K562 (cell line): ENCODE data around the gene CCDC178. TPM values are rescaled to one million over a fixed set of nuclear protein-coding genes. Genes with fewer than 3 reads are reported as not detected.

ENCODE experiments used
- ATAC-seq: fragments of 200-7000 bp; cut with Tn5 transposase; 3 replicates; pipeline ENCODE4 v1.9.1; 2020; ENCODE audit warnings: moderate library complexity
- BruUV-seq: library from RNA; stranded (reverse); fragments of 400-500 nt; replicated peaks from 2 replicates; lab custom pipeline; 2021; lab: Mats Ljungman, UMichigan
- CTCF ChIA-PET: fragments of 300-600 bp; formaldehyde crosslinking; extraction: SDS; loops from one replicate; lab custom pipeline; 2021; ENCODE audit warnings: low intra/inter-chr PET ratio; lab: Yijun Ruan, JAX
- POLR2A ChIA-PET: fragments of 300-600, 350-650 bp; sonication (Branson Sonifier 250); formaldehyde crosslinking; extraction: SDS; loops from one replicate; lab custom pipeline; 2021; ENCODE audit warnings: antibody characterized with exemption, inconsistent platforms; lab: Yijun Ruan, JAX
- DNase-seq, 4 experiments: peaks; one replicate each; pipeline versions ENCODE4 v3.0.0 to v3.0.0-alpha.2; 2011 to 2018; ENCODE audit warnings: low spot score in 3 of 4, mixed read lengths in 3 of 4; ENCODE audit errors: extremely low read depth in 1 of 4
- FAIRE-seq: peaks from 2 replicates; lab custom pipeline; 2011; peaks lifted over from hg19 to GRCh38; lab: Jason Lieb, UNC
- H2AFZ ChIP-seq: 2 replicates; pipeline ENCODE4 v1.6.0; 2011; ENCODE audit warnings: low read depth, low read length, control low read depth, inconsistent platforms
- H3K27ac ChIP-seq: fragments of 200-600 bp; 3 replicates; pipeline ENCODE4 v1.8.0; 2011; ENCODE audit warnings: low read depth, mild to moderate bottlenecking, control low read depth, inconsistent platforms, low read length, moderate library complexity, mixed read lengths; ENCODE audit errors: extremely low read depth
- H3K27me3 ChIP-seq, 2 experiments: fragments of 300-600 bp in 1 of 2; 2 replicates in 1 of 2; 3 replicates in 1 of 2; pipeline versions ENCODE4 v1.6.0 to v1.8.0; 2011; ENCODE audit warnings: inconsistent platforms in 2 of 2, low read length in 2 of 2, mild to moderate bottlenecking in 1 of 2, mixed read lengths in 1 of 2, moderate library complexity in 1 of 2; ENCODE audit not compliant: control insufficient read depth in 2 of 2, insufficient read depth in 2 of 2
- H3K36me3 ChIP-seq: fragments of 300-600 bp; 3 replicates; pipeline ENCODE4 v1.8.0; 2011; ENCODE audit warnings: mild to moderate bottlenecking, low read length, inconsistent platforms; ENCODE audit not compliant: control insufficient read depth, insufficient read depth
- H3K4me1 ChIP-seq, 2 experiments: fragments of 200-600 bp in 1 of 2; replicated peaks in 1 of 2; 2 replicates in 1 of 2; 3 replicates in 1 of 2; pipeline versions ENCODE4 v1.5.1 to v1.8.0; 2011; ENCODE audit warnings: inconsistent platforms in 2 of 2, low read length in 2 of 2, mild to moderate bottlenecking in 1 of 2, mixed read lengths in 1 of 2, moderate library complexity in 1 of 2; ENCODE audit not compliant: control insufficient read depth in 2 of 2, insufficient read depth in 2 of 2
- H3K4me2 ChIP-seq: 2 replicates; pipeline ENCODE4 v1.6.1; 2011; ENCODE audit warnings: low read length, control low read depth, inconsistent platforms, mixed read lengths; ENCODE audit not compliant: insufficient read depth
- H3K4me3 ChIP-seq: fragments of 200-600 bp; sonication (generic), shearing (Covaris generic); 2 replicates; pipeline ENCODE4 v1.5.1; 2016; ENCODE audit warnings: control low read depth, inconsistent platforms
- H3K79me2 ChIP-seq: fragments of 200-600 bp; 3 replicates; pipeline ENCODE4 v1.8.0; 2011; ENCODE audit warnings: low read length, inconsistent platforms; ENCODE audit not compliant: control insufficient read depth, insufficient read depth
- H3K9ac ChIP-seq, 2 experiments: 2 replicates each; pipeline versions ENCODE4 v1.6.0 to v1.6.1; 2011; ENCODE audit warnings: low read depth in 2 of 2, low read length in 2 of 2, control low read depth in 1 of 2, inconsistent platforms in 1 of 2, mild to moderate bottlenecking in 1 of 2, mixed read lengths in 1 of 2; ENCODE audit not compliant: insufficient read depth in 1 of 2
- H3K9me1 ChIP-seq: one replicate; pipeline ENCODE4 v1.6.0; 2011; ENCODE audit warnings: inconsistent platforms, mild to moderate bottlenecking, low read length, moderate library complexity; ENCODE audit not compliant: control insufficient read depth, insufficient read depth
- H3K9me3 ChIP-seq: replicated peaks from 2 replicates; pipeline ENCODE4 v1.5.1; 2011; ENCODE audit warnings: low read depth, low read length, inconsistent platforms; ENCODE audit not compliant: control insufficient read depth, insufficient read depth
- H4K20me1 ChIP-seq: replicated peaks from 2 replicates; pipeline ENCODE4 v1.6.1; 2011; ENCODE audit warnings: low read length, inconsistent platforms, mixed read lengths; ENCODE audit not compliant: control insufficient read depth, insufficient read depth
- C11orf30 ChIP-seq: fragments of 450-650 bp; IDR thresholded peaks from 2 replicates; pipeline ENCODE4 v1.6.1; 2016; ENCODE audit warnings: low read depth, mild to moderate bottlenecking
- HOMEZ ChIP-seq: fragments of 250-450 bp; sonication (Bioruptor Pico); IDR thresholded peaks from 2 replicates; pipeline ENCODE4 v1.4.0; 2020; ENCODE audit warnings: mild to moderate bottlenecking, moderate library complexity
- MAFG ChIP-seq: fragments of 450-650 bp; conservative IDR thresholded peaks from 2 replicates; pipeline ENCODE4 v1.6.1; 2016; ENCODE audit warnings: missing genetic modification characterization, missing compliant biosample characterization
- NFE2 ChIP-seq: IDR thresholded peaks from 2 replicates; pipeline ENCODE4 v1.6.1; 2014; ENCODE audit warnings: antibody characterized with exemption, low read depth
- SNRNP70 ChIP-seq: fragments of 200-400 bp; formaldehyde crosslinking; optimal IDR thresholded peaks from 2 replicates; pipeline ENCODE3; 2017; ENCODE audit warnings: low read depth, low read length
- ZNF699 ChIP-seq: fragments of 250-450 bp; sonication (Bioruptor Pico); IDR thresholded peaks from 2 replicates; pipeline ENCODE4 v1.8.0; 2021; ENCODE audit warnings: mild to moderate bottlenecking, moderate library complexity; ENCODE audit not compliant: insufficient replicate concordance
- WGBS: fragments of 100-300 bp; shearing (Covaris generic); methylation state at CpG from one replicate; pipeline ENCODE4 v1.1.6; 2016; ENCODE audit warnings: low coverage, mixed read lengths; ENCODE audit not compliant: insufficient coverage; ENCODE audit errors: missing lambda C conversion rate; 5-methylcytosine and 5-hydroxymethylcytosine counted together
- in situ Hi-C: fragments of 300-500 bp; cut with MboI; formaldehyde crosslinking; loops from 4 replicates; pipeline ENCODE4 v1.15.0; 2018; ENCODE audit warnings: inconsistent platforms, mixed read lengths
- intact Hi-C: fragments of 100-400 bp; cut with micrococcal nuclease; formaldehyde crosslinking; loops from 2 replicates; pipeline ENCODE4 v1.14.2; 2022
- polyA plus RNA-seq, 8 experiments: library from polyadenylated mRNA; depleted of rRNA in 4 of 8; stranded (reverse) in 5 of 8; unstranded in 3 of 8; fragments of >200 nt; fragmentation: Nextera tagmentation in 2 of 8; fragmentation: Illumina TruSeq in 1 of 8; extraction: Ambion mirVana in 2 of 8; extraction: Trizol in 1 of 8; gene quantifications; 2 replicates each; pipeline versions ENCODE4 v1.2.1 to v1.2.3, GENCODE V29; 2011 to 2014; ENCODE audit warnings: inconsistent platforms in 1 of 8, missing spikeins in 1 of 8
- total RNA-seq, 7 experiments: library from RNA; depleted of rRNA in 6 of 7; stranded (reverse); fragments of >200 nt in 6 of 7; fragmentation: Illumina TruSeq in 2 of 7; extraction: Trizol in 2 of 7; gene quantifications; 2 replicates each; pipeline versions ENCODE4 v1.2.1 to v1.2.3, GENCODE V29; 2011 to 2021; ENCODE audit warnings: low replicate concordance in 1 of 7
- TF ChIP-seq, protein P1 (sequence below): sonication (generic); formaldehyde crosslinking; IDR thresholded peaks from 2 replicates; pipeline ENCODE4 v1.8.0; 2022; ENCODE audit warnings: missing genetic modification reagents, mild to moderate bottlenecking, moderate library complexity, borderline replicate concordance
- TF ChIP-seq, protein P2 (sequence below): fragments of 150-350 bp; conservative IDR thresholded peaks from 2 replicates; pipeline ENCODE4 v1.6.1; 2014; ENCODE audit warnings: low read length

The CCDC178 gene
- total and polyA plus RNA-seq, 9 of the 15 experiments (the other 6 are each of a cell fraction or from before 2014, with no cell fraction given), result 0.12 to 0.47 (median 0.15) TPM; not detected in 6

- WGBS, result 7% methylated on average over 14 of the region's 14 CpGs
- intact Hi-C loops (no loop called here), in situ Hi-C loops (no loop called here)
- Histone ChIP-seq H3K9ac (no peak overlapping the region), H3K4me2 (peak overlapping the region; percentile 6; the same call in 1 of the 2 replicates), H3K27ac (no peak overlapping the region; the same call in 2 of the 3 replicates), H3K79me2 (no peaks in the 10 kb centered on the region), H2AFZ (peak overlapping the region; percentile 74), H3K36me3 (no peaks in the 10 kb centered on the region), H3K4me3 (no peak overlapping the region), H3K4me1 (no peaks in the 10 kb centered on the region), H4K20me1 (no peaks in the 10 kb centered on the region), H3K9me3 (no peaks in the 10 kb centered on the region), H3K9me1 (no peaks in the 10 kb centered on the region), H3K27me3 (no peaks in the 10 kb centered on the region)
- no peak for TF ChIP-seq SNRNP70
- peak; percentile 45; the same call in 1 of the 2 replicates for TF ChIP-seq NFE2
- TF ChIP-seq C11orf30, result 0 out of 2 replicates have a peak, but pooled peaks have one; percentile 12
- 0 out of 2 replicates have a peak, but pooled peaks have one; percentile 30 for TF ChIP-seq MAFG (tag)
- DNase-seq, result peak in 1 of 4 experiments; percentile 23
- ChIA-PET POLR2A (interaction anchor here (1.1 kb wide), 1 partner anchor 12 kb away, joined by 3 read pairs; no protein-coding TSS in a partner anchor), CTCF (no interaction called here)
- ATAC-seq, result peak; percentile 67
- FAIRE-seq, result peak; percentile 23
- no TSS peak for BruUV-seq
Measured at GRCh38 chr18:33424266-33424946, 16.1 kb downstream of the CCDC178 start.

GRCh38 chr18:33421225-33421624 is 19.3 kb downstream of the CCDC178 start:
- no peaks in the 10 kb centered on the region for H3K36me3 ChIP-seq
- H3K4me1 ChIP-seq, result no peaks in the 10 kb centered on the region
- CTCF ChIA-PET, result no interaction called here
- no peak overlapping the region for H3K27ac ChIP-seq
- H3K9ac ChIP-seq, result no peak overlapping the region
- no peaks in the 10 kb centered on the region for H3K27me3 ChIP-seq
- H3K79me2 ChIP-seq, result no peaks in the 10 kb centered on the region
- 6% methylated on average over 1 of the region's 1 CpG for WGBS
- intact Hi-C loops (no loop called here), in situ Hi-C loops (no loop called here)
- H3K4me2 ChIP-seq, result no peak overlapping the region
- POLR2A ChIA-PET, result interaction anchor here (1.5 kb wide), 1 partner anchor 16 kb away, joined by 3 read pairs; no protein-coding TSS in a partner anchor
- no peak overlapping the region for H3K4me3 ChIP-seq
- ATAC-seq, result no peak
- TF ChIP-seq HOMEZ (CRISPR knock-in tag), result no peak
- TF ChIP-seq, protein P1, sequence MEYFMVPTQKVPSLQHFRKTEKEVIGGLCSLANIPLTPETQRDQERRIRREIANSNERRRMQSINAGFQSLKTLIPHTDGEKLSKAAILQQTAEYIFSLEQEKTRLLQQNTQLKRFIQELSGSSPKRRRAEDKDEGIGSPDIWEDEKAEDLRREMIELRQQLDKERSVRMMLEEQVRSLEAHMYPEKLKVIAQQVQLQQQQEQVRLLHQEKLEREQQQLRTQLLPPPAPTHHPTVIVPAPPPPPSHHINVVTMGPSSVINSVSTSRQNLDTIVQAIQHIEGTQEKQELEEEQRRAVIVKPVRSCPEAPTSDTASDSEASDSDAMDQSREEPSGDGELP (CRISPR knock-in tag), result no peak
- TF ChIP-seq ZNF699 (CRISPR knock-in tag), result no peak
- TF ChIP-seq, protein P2, sequence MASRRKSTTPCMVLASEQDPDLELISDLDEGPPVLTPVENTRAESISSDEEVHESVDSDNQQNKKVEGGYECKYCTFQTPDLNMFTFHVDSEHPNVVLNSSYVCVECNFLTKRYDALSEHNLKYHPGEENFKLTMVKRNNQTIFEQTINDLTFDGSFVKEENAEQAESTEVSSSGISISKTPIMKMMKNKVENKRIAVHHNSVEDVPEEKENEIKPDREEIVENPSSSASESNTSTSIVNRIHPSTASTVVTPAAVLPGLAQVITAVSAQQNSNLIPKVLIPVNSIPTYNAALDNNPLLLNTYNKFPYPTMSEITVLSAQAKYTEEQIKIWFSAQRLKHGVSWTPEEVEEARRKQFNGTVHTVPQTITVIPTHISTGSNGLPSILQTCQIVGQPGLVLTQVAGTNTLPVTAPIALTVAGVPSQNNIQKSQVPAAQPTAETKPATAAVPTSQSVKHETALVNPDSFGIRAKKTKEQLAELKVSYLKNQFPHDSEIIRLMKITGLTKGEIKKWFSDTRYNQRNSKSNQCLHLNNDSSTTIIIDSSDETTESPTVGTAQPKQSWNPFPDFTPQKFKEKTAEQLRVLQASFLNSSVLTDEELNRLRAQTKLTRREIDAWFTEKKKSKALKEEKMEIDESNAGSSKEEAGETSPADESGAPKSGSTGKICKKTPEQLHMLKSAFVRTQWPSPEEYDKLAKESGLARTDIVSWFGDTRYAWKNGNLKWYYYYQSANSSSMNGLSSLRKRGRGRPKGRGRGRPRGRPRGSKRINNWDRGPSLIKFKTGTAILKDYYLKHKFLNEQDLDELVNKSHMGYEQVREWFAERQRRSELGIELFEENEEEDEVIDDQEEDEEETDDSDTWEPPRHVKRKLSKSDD, result no peak
- BruUV-seq, result no TSS peak
- no peak overlapping the region for H2AFZ ChIP-seq
- H3K9me1 ChIP-seq, result no peaks in the 10 kb centered on the region
- no peaks in the 10 kb centered on the region for H4K20me1 ChIP-seq
- DNase-seq, result no peak
- no peak for FAIRE-seq
- no peaks in the 10 kb centered on the region for H3K9me3 ChIP-seq
